NCI-H345 treated with DMSO at 0.1 percent for 48 hours (cell line): Measurements from ENCODE around the gene SLCO1B1.
"Not testable (repeated sequence)": the region's sequence is repeated elsewhere in the genome, so short reads cannot be mapped to it uniquely, and the experiment has no call there.

Experiments used
- DNase-seq: peaks from one replicate; lab custom pipeline; 2025; ENCODE audit not compliant: unreplicated experiment; lab: John Stamatoyannopoulos, UW

The SLCO1B1 gene, protein sequence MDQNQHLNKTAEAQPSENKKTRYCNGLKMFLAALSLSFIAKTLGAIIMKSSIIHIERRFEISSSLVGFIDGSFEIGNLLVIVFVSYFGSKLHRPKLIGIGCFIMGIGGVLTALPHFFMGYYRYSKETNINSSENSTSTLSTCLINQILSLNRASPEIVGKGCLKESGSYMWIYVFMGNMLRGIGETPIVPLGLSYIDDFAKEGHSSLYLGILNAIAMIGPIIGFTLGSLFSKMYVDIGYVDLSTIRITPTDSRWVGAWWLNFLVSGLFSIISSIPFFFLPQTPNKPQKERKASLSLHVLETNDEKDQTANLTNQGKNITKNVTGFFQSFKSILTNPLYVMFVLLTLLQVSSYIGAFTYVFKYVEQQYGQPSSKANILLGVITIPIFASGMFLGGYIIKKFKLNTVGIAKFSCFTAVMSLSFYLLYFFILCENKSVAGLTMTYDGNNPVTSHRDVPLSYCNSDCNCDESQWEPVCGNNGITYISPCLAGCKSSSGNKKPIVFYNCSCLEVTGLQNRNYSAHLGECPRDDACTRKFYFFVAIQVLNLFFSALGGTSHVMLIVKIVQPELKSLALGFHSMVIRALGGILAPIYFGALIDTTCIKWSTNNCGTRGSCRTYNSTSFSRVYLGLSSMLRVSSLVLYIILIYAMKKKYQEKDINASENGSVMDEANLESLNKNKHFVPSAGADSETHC

DNA sequence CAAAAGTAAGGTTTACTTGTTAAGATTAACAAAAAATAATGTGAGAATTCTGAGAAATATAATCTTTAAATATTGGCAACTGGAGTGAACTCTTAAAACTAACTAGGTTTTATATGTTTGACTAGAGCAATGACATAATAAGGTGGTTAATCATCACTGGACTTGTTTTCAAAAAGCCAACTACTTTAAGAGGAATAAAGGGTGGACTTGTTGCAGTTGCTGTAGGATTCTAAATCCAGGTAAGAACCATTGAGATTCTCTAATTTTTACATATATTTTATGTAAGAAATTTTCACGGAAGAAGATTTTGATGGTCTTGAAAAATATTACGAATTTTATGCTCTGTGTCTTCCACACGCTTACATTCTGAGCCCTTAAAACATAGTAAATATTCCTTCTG lies at the start of gene SLCO1B1:
TSS of gene SLCO1B1 (plus strand) at position 197 of the 400 bp plus-strand sequence. CDS start 10,381 bp downstream, outside the sequence.
- DNase-seq: no peak

GRCh38 chr12:21084753-21085152 lies 46.2 kb upstream of the SLCO1B1 start:
- not testable (repeated sequence) for DNase-seq

- no peak for DNase-seq
Measured at GRCh38 chr12:21111732-21112131, 19.3 kb upstream of the SLCO1B1 start.

GRCh38 chr12:21113266-21113665 lies 17.7 kb upstream of the SLCO1B1 start:
- DNase-seq: no peak

DNA sequence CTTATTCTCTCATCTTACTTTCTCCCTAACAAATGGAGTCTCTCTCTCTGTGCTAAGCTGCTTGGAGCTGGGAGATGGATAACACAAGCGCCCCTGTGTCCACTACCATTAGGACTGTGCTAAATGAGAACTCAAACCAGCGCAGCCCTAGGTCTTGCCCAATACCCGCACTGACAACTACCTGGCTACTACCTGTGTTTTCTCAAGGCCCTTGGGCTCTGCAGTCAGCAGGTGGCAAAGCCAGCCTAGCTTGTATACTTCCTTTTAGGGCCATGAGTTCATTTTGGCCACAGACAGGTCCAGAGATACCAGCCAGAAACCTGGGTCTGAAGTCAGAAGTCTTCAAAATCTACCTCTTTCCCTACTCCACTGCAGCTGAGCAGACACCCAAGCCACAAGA lies 13.0 kb upstream of the SLCO1B1 start:
- no peak for DNase-seq

DNA sequence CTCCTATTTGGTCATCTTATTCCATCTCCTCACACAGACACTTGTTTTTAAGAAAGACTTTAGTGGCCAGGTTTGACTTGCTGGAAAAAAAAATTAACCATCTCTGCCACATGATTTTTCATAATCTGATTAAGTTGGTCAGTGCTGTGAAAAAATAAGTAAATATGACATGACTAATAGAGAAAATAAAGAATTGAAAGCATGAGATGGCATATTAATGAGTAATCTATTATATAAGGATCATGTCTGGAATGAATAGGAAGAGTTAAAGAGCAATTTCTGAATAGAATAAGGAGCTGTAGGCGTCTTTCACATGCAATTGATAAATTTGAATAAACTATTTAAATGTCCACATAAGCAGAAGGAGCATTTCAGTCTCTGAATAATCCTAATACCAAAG lies 12.2 kb upstream of the SLCO1B1 start:
- no peak for DNase-seq

GRCh38 chr12:21129351-21129750 lies 1.6 kb upstream of the SLCO1B1 start:
- no peak for DNase-seq

DNA sequence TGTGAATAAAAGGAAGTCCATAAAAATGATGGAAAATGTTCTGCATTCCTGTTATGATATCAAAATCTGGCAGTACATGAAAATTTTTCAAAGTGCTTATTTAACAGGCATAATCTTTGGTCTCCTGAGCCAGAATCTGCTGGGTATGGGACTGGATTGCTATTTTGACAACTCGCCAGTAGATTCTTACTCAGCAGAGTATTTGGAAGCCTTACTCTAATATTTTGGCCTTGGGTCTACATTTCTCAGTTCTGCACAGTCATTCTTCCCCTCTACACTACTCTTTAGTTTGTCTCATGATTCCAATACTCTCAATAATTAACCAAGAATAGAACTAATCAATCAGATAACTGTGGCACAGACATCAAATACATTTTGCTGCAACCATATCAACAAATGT lies 1.1 kb upstream of the SLCO1B1 start:
- no peak for DNase-seq

- not testable (repeated sequence) for DNase-seq
Measured at GRCh38 chr12:21137318-21137999, 6.5 kb downstream of the SLCO1B1 start.

DNA sequence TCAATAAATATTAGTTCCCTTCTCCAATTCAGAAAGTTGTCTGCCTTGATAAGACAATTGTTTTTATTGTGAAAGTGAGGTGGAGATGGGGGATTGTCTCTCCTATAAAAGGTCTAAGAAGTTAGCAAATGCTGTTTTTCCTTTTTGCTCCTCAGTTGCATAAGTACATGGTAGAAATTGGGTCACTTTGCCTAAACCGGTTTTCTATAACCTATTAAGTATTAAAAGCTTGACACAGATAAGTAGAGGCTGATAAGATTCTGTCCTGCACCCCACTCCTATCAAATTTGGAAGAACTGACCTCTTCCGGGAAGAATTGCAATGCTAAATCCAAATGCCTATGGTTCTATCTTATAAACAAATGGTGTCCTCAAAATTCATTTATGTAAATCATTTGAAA lies 7.0 kb downstream of the SLCO1B1 start:
- no peak for DNase-seq

DNA sequence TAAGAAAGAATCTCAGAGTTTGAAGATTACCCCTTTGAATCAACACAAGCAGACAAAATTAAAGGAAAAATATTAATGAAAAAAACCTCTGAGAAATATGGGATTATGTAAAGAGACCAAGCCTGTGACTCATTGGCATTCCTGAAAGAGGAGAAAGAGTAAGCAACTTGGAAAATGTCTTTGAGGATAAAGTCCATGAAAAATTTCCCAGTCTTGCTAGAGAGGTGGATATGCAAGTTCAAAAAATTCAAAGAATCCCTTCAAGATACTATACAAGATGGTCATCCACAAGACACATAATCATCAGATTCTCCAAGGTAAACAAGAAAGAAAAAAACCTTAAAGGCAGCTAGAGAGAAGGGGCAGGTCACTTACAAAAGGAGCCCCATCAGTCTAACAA lies 13.3 kb downstream of the SLCO1B1 start:
- DNase-seq: no peak

GRCh38 chr12:21149861-21150260 lies 18.9 kb downstream of the SLCO1B1 start:
- DNase-seq: not testable (repeated sequence)

GRCh38 chr12:21151184-21151583 lies 20.2 kb downstream of the SLCO1B1 start:
- DNase-seq: no peak

- DNase-seq: no peak
Measured at GRCh38 chr12:21155522-21156351, 24.7 kb downstream of the SLCO1B1 start.

DNA sequence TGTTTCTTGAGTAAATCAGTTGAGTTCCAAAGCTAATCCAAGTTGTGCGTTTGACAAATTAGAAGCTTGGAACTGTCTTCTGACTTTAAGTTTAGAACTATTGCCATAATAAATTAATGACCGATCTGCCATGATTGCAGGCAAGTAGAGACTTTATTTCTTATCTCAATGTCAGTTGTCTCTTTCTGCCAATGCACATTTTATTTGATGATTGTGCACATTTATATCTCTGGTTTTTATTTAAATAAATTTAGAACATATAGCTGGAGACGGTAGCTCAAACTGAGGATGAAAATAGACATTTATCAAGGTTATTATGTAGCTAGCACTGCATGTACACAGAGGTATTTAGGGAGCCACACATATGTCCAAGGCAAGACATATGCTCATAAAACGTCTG lies 34.1 kb downstream of the SLCO1B1 start:
- DNase-seq: no peak

DNA sequence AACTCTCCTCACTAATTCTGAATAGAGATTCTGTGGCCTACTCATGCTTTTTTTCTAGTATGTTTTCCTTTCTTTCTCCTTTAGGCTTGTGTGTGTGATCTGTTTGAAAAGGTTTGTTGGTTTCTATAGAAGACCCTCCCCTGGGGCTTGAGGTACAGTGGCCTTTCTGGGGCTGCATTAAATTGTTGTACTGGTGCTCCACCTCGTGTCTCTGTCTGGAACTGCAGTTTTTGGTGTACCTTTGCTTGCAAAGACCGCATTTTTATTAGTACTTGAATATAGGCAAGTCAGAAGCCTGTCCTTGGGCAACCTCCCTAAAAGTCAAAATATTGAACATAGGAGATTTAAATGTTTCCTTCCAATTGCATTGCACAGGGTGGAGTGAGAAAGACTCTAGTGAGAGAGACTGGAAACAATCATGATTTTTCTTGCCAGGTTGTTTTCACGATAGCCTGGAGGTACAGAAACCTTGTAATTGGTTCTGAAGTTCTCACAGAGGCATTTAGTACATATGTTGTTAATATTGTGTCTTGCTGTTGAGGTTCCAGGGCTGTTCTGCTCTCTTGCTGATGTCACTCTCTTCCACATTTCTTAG lies 39.0 kb downstream of the SLCO1B1 start:
- no peak for DNase-seq

DNA sequence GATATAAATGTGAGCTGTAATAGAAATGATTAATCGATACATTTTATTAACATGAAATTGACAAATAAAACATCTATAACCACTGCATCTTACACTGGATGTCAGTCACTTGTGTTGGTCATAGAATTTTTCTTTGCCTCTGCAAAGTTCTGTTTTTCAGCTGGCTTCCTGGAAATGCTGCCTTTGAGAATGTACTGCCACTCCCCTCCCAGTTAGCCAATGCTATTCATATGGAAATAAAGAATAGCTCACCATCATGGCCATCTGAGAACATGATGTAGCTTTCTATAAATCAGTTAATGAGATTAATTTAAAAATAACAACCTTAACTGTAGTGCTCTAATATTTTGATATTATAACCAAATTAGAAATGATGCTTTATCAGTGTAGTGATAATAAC lies 41.1 kb downstream of the SLCO1B1 start:
- no peak for DNase-seq

GRCh38 chr12:21183721-21184275 lies 52.8 kb downstream of the SLCO1B1 start:
- DNase-seq: no peak

- no peak for DNase-seq
Measured at GRCh38 chr12:21190016-21190415, 59.0 kb downstream of the SLCO1B1 start.

- DNase-seq: not testable (repeated sequence)
Measured at GRCh38 chr12:21214433-21214832, 83.4 kb downstream of the SLCO1B1 start.
